ENCODE results near the gene ZBTB16.

- TF ChIP-seq CTCF (conservative IDR thresholded peaks at IDR 0.05): no peak
- TF ChIP-seq EZH2 (IDR thresholded peaks at IDR 0.05; ENCODE audit: low read depth): no peak
These were observed 139.5 kb downstream of the ZBTB16 start for GRCh38 chr11:114199051-114199450.
